Stimulated activated CD8-positive, alpha-beta memory T cell treated with anti-CD3 and anti-CD28 coated beads, Interleukin-12 subunit alpha, Interleukin-12 subunit beta, amount 100 ng/mL, for 4 hours (primary cell): ENCODE data around the gene GPHN.
A peak's percentile ranks its signal among the peaks of the same experiment; 100 is the strongest.
"Not testable (repeated sequence)": the region's sequence is repeated elsewhere in the genome, so short reads cannot be mapped to it uniquely, and the experiment has no call there.

Source experiments
- DNase-seq: peaks from one replicate; pipeline ENCODE4 v3.0.0-alpha.2; 2020; ENCODE audit warnings: low read depth

The GPHN gene

DNA sequence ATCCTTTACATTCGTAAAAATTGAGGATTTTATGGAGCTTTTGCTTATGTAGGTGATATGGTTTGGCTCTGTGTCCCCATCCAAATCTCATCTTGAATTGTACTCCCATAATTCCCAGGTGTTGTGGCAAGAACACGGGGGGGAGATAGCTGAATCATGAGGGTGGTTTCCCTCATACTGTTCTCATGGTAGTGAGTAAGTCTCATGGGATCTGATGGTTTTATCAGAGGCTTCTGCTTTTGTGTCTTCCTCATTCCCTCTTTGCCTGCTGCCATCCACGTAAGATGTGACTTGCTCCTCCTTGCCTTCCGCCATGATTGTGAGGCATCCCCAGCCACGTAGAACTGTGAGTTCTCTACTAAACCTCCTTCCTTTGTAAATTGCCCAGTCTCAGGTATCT, 5.1 kb upstream of the GPHN start:
- not testable (repeated sequence) for DNase-seq

DNA sequence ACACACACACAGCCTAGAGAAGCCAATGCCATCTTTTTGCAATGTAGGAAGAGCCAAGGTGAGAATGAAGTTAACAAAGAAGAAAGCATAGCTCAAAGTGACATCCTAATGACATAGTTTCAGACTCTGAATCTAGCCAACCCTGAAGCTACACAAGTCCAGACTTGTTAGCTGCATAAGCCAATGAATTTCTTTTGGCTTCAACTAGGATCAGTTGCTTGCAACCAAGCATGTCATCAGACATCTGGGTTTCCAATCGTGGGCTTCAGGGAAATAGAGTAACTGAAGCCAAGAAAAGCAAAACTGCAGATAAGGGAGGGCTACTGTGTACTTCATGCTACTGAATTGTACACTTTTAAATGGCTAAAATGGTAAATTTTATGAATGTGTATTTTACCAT, 4.4 kb upstream of the GPHN start:
- DNase-seq: no peak

DNA sequence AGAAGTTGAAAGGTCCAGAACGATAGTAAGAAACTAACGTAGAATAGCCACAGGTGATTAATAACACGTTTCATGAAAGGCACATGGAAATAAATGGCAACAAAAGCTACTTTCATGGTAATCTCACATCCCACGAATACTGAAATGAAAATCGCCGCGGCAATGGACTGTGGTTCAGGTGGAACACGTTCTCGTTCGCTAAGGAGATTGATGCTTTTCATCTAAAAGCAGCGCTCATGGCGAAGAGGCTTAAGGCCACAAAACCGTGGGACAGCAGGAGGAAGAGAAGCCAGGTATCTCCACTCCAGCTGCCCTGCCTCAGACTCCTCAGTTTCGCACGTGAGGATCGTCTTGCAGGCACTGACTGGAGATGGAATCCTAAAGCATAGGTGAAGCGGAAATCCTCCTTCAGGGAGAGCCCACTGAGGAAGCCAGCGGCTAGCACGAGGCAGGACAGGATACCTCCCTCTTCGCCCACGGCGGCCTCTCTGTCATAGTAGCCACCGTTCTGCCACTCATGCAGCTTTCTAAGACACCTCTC, 696 bp upstream of the GPHN start:
- no peak for DNase-seq

GRCh38 chr14:66508547-66508845, 549 bp downstream of the GPHN start:
- DNase-seq: peak; percentile 8

DNA sequence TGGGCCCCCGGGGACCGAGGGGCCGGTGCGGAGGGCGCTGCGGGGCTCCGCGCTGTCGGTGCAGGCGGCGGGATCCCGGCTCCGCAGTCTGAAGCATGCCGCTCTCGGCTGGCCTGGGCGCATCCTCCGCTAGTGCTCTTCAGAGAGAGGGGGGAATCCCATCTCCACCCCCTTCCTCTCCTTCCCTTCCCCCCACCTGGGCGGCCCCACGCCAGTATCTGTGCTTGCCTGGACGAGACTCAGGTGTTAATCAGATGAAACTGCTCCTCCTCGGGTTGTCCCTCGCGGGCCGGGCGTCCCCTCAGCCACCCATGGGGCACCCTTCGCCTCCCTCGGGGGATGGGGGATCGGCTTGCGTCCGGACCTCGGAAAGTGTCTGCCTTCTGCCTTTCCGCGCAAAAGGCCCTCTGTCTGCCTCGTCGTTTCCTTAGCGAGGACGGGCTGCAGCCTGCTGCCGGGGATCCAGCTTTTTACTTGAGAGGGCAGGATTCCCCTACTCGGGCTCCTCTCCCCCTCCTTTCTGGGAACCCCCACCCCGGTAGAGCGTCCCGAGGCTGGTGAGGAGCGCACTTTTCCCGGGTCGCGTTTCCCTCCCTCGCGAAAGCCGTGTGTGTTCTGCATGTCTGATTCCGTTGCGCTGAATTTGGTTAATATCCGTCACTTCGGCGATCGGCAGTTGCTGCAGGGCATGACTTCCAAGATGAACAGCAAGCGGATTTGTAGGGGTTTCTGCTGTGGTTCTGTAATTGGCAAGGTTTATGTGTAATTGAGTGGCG, 1.1 kb downstream of the GPHN start:
- peak; percentile 31 for DNase-seq

DNA sequence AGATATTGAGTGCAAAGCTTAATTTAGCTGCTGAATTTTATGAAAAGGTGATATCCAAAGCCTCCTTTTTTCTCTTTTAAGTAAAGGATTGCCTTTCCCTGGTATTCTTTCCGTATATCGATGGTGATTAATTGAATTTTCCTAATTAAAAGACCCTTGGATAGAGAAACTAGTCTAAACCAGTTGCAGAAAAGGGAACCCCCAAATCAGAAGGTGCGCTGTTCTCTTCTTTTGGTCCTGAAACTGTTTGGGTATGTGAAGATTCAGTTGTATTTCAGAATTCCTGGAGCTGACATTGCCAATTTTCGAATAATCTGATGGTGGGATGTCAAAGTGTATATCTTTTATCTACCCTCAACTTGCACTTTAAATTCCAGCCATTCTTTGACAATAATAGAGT, 1.9 kb downstream of the GPHN start:
- no peak for DNase-seq

DNA sequence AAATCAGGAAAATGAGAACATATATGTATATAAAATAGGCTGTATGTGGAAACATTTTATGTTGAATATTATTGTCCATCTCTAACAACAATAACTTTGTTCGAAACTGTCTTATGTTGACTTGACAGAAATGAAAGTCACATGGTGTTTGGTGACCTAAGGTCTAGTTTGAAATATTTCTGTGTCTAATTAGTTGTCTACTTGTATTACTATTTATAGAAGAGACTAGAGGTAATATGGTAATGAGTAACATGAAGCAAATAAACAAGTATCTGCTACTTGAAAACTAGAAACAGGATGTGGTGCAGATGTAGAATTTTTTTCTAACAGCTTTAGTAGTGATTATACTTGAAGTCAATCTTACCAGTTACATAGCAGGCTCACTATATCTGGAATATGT, 3.9 kb downstream of the GPHN start:
- no peak for DNase-seq

DNA sequence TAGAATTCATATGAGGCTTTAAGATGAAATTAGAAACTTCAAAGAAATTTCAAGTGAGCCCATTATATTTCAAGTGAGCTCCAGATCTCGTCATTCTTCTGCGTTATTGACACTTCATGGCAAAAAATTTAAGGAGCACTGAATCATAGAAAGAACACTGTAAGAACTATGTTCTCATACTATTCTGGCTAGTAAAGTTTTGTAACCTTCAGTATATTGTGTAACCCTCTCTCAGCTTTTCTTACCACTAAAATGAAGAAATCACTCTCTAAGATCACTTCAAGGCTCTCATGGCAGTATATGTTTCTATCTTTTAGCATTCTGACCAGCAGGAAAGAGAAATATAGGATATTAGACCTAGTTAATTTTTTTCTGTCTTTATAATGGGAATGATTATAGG, 6.3 kb downstream of the GPHN start:
- DNase-seq: no peak

GRCh38 chr14:66530526-66530925, 22.6 kb downstream of the GPHN start:
- no peak for DNase-seq

DNA sequence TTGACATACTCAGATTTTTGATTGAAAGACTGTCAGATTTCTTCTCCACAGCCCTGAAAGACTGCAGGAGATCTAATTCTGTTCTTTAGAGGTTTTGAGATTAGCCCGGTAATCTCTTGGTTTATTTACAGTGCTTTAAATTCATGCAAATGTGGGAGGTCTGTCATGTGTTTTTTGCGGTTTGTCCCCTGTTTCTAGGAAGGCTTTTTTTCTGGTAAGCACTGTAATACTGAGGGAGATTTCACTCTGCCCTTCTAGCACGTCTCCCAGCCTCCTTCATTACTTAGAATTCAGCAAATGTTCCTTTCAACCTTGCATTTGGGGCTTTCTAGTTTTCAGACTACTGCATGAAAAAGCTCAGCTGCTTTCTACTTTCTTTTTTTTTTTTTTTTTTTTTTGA, 31.1 kb downstream of the GPHN start:
- DNase-seq: no peak

GRCh38 chr14:66540038-66540437, 32.1 kb downstream of the GPHN start:
- no peak for DNase-seq

DNA sequence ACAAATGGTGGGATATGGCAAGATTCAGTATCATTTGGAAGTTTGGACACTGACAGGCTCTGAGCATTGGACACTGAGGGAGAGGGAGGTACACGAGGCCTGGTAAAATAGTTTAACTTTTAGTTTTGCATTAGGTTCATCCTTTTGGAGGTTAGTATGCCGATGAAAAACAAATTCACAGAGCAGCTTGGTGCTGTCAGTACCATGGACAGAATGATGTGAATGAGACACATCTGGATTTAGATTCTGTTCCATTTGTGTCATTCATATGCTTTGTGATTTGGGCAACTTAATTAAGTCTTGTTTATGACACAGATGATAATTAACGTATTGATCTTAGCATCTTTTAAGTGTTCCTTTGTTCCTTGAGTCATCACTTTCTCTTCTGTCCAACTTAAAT, 33.7 kb downstream of the GPHN start:
- DNase-seq: no peak

- no peak for DNase-seq
Observed at GRCh38 chr14:66543996-66544395, 36.0 kb downstream of the GPHN start.

DNA sequence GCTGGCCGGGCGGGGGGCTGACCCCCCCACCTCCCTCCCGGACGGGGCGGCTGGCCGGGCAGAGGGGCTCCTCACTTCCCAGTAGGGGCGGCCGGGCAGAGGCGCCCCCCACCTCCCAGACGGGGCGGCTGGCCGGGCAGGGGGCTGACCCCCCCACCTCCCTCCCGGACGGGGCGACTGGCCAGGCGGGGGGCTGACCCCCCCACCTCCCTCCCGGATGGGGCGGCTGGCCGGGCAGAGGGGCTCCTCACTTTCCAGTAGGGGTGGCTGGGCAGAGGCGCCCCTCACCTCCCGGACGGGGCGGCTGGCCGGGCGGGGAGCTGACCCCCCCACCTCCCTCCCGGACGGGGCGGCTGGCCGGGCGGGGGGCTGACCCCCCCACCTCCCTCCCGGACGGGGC, 37.2 kb downstream of the GPHN start:
- DNase-seq: not testable (repeated sequence)

DNA sequence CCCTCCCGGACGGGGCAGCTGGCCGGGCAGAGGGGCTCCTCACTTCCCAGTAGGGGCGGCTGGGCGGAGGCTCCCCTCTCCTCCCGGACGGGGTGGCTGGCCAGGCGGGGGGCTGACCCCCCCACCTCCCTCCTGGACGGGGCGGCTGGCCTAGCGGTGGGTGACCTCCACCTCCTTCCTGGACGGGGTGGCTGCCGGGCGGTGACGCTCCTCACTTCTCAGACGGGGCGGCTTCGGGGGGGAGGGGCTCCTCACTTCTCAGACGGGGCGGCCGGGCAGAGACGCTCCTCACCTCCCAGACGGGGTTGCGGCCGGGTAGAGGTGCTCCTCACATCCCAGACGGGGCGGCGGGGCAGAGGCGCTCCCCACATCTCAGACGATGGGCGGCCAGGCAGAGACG, 37.8 kb downstream of the GPHN start:
- DNase-seq: not testable (repeated sequence)

GRCh38 chr14:66563731-66564130, 55.8 kb downstream of the GPHN start:
- no peak for DNase-seq

- DNase-seq: no peak
Observed at GRCh38 chr14:66568220-66568619, 60.3 kb downstream of the GPHN start.

DNA sequence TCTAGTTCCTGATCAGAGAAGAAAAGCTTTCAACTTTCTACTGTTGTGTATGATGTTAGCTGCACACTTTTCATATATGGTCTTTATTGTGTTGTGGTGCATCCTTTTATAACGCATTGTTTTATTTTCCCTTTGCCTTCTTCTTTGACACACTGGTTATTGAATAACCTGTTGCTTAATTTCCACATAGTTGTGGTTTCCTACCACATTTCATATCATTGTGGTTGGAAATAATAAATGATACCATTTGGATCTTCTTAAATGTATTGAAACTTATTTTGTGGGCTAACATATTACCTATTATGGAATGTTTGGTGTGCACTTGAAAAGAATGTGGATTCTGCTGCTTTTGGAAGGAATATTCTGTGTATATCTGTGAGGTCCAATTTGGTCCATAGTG, 64.9 kb downstream of the GPHN start:
- no peak for DNase-seq

DNA sequence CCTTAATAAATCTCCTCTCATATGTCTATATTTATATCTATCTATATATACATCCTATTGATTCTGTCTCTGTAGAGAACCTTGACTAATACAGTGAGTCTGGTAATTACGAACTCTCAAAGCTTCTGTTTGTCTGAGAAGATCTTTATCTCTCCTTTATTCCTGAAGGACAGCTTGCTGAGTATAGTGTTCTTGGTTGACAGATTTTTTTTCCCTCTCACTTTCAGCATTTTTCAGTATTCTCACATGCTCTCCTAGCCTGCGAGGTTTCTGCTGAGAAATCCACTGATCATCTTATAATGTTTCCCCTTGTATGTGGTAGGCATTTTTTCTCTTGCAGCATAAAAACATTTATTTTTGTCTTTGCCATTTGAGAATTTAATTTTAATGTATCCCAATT, 67.1 kb downstream of the GPHN start:
- no peak for DNase-seq

DNA sequence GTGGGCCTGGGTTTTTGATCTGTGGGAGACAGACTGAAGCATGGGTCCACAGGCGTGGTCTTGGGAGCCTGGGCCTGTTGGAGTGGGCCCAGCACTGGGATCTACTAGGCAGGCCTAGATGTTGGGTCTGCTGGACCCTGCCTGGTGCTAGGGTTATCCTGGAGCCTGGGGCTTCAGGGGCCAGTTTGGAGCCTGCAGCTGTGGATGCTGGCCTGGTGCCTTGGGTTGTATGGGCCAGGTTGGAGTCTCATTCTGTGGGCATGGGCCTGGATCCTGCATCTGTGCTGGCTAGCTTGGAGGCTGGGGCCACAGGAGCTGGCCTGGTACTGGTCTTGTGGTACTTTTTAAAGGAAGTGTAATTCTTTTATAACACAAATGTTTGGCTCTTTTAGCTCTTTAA, 68.0 kb downstream of the GPHN start:
- no peak for DNase-seq

DNA sequence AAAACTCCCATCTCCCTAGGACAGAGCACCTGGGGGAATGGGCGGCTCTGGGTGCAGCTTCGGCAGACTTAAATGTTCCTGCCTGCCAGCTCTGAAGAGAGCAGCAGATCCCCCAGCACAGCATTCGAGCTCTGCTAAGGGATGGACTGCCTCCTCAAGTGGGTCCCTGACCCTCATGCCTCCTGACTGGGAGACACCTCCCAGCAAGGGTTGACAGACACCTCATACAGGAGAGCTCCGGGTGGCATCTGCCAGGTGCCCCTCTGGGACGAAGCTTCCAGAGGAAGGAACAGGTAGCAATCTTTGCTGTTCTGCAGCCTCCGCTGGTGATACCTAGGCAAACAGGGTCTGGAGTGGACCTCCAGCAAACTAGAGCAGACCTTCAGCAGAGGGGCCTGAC, 79.8 kb downstream of the GPHN start:
- DNase-seq: not testable (repeated sequence)

DNA sequence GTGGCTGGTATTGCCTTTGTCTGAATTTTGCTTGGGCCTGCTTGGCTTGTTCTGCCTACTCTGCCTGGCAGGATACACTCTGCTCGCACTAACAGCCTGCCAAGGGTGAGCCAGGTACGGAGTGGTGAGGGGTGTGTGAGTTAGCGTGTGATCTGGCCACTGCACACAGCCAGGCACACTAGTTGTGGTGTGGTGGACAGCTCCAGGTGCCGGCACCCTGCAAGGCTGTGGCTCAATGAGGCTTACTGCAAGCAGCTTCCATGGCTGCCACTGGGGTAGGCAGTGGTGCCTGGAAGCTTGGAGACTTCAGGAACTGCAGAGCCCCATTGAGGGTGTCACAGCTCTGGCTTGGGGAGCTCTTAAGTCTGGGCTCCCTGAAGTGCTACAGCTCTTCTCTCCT, 87.4 kb downstream of the GPHN start:
- no peak for DNase-seq

DNA sequence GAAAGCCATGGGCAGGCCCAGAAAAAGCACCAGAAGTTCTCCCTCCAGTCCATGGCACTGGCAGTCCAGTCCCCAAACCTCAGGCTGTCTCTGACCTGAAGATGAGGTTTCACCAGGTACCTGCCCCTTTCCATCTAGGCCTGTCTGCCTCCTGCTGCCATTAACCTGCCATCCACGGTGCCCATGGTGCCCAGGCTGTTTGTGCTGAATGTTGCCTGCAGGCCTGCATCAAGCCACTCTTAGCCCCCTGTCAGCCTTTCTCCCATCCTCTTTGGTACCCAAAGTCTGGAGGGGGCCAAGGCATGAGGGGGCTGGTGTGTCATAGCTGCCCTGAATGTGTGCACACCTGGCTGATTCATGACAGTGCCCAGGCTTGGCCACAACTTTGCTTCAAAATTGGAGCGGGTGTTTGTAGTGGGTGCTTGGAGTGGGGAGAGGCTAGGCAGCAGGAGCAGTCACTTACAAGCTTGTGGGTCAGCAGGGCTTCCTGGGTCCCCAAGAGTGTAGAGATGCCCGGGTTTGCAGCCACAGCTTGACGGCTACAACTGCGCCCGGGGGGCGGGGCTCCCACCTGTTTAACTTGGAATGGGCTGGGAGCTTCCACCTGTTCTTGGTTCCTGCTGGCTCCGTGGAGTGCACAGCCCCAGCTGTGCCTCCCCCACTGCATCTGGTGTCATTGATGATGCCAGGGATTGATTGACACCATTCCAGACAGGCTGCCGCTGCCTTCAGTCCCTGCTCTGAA, 88.5 kb downstream of the GPHN start:
- no peak for DNase-seq

- DNase-seq: no peak
Observed at GRCh38 chr14:66600416-66600815, 92.5 kb downstream of the GPHN start.
